ENCODE data around the gene NUTM2A.
"Not testable (repeated sequence)": the region's sequence is repeated elsewhere in the genome, so short reads cannot be mapped to it uniquely, and the experiment has no call there.

The NUTM2A gene

GRCh38 chr10:87280749-87281392, 55.6 kb downstream of the NUTM2A start:
- DNase-seq, result not testable (repeated sequence)
